Liver (tissue), 9 donors: ENCODE results near the gene A1CF. TPM values are rescaled to one million over a fixed set of nuclear protein-coding genes. Genes with fewer than 3 reads are reported as not detected.
"Not testable (repeated sequence)": the region's sequence is repeated elsewhere in the genome, so short reads cannot be mapped to it uniquely, and the experiment has no call there.

Source experiments
- DNase-seq: peaks from one replicate; pipeline ENCODE4 v3.0.0-alpha.2; 2017; ENCODE audit warnings: low spot score
- H3K27ac ChIP-seq, 2 donors: one replicate each; pipeline ENCODE4 v1.7.0; 2013; ENCODE audit warnings: inconsistent platforms in 2 of 2, low read length in 2 of 2, control low read depth in 1 of 2, low read depth in 1 of 2, mild to moderate bottlenecking in 1 of 2
- H3K27me3 ChIP-seq, 4 donors: one replicate each; pipeline versions ENCODE4 v1.6.1 to v1.7.0; 2013; ENCODE audit warnings: low read length in 3 of 4, inconsistent platforms in 1 of 4, mild to moderate bottlenecking in 1 of 4, moderate library complexity in 1 of 4; ENCODE audit not compliant: control insufficient read depth in 4 of 4, insufficient read depth in 4 of 4
- H3K36me3 ChIP-seq, 4 donors: one replicate each; pipeline versions ENCODE4 v1.6.1 to v1.7.0; 2013; ENCODE audit warnings: low read length in 3 of 4, mild to moderate bottlenecking in 3 of 4, low read depth in 1 of 4, moderate library complexity in 1 of 4; ENCODE audit not compliant: control insufficient read depth in 4 of 4, insufficient read depth in 3 of 4
- H3K4me1 ChIP-seq, 4 donors: one replicate each; pipeline versions ENCODE4 v1.6.1 to v1.7.0; 2013; ENCODE audit warnings: low read length in 3 of 4, mild to moderate bottlenecking in 3 of 4, moderate library complexity in 1 of 4; ENCODE audit not compliant: control insufficient read depth in 4 of 4, insufficient read depth in 4 of 4
- H3K4me3 ChIP-seq, 3 donors: one replicate each; pipeline versions ENCODE4 v1.6.1 to v1.7.0; 2013; ENCODE audit warnings: low read length in 3 of 3, control low read depth in 1 of 3, low read depth in 1 of 3, mild to moderate bottlenecking in 1 of 3
- H3K9ac ChIP-seq, 2 donors: one replicate each; pipeline ENCODE4 v1.7.0; 2013; ENCODE audit warnings: low read length in 2 of 2, mild to moderate bottlenecking in 2 of 2, moderate library complexity in 2 of 2, control low read depth in 1 of 2, low read depth in 1 of 2
- H3K9me3 ChIP-seq, 4 donors: one replicate each; pipeline versions ENCODE4 v1.6.1 to v1.7.0; 2013; ENCODE audit warnings: low read length in 3 of 4; ENCODE audit not compliant: control insufficient read depth in 4 of 4
- WGBS: extraction: QIAGEN DNeasy Blood & Tissue Kit; methylation state at CpG from one replicate; pipeline ENCODE4 v1.1.7; 2013; 5-methylcytosine and 5-hydroxymethylcytosine counted together
- polyA plus RNA-seq, 2 donors: library from polyadenylated mRNA; stranded (reverse) in 1 of 2; unstranded in 1 of 2; fragments of 200-250 nt in 1 of 2; fragments of >200 nt in 1 of 2; fragmentation: Nextera tagmentation in 1 of 2; extraction: Ambion mirVana in 1 of 2; gene quantifications; one replicate each; pipeline versions ENCODE4 v1.2.1 to v1.2.3, GENCODE V29; 2013 to 2015
- total RNA-seq, 2 donors: library from RNA; depleted of rRNA; stranded (reverse); fragments of >200 nt; gene quantifications; one replicate each; pipeline ENCODE4 v1.2.3, GENCODE V29; 2014
- donor health status: healthy.
- donor health status: healthy.
- donor health status: healthy.
- donor health status: healthy.
- donor health status: healthy.

Gene A1CF
- total and polyA plus RNA-seq, 4 donors: 31.8 to 198 (median 111) TPM

DNA sequence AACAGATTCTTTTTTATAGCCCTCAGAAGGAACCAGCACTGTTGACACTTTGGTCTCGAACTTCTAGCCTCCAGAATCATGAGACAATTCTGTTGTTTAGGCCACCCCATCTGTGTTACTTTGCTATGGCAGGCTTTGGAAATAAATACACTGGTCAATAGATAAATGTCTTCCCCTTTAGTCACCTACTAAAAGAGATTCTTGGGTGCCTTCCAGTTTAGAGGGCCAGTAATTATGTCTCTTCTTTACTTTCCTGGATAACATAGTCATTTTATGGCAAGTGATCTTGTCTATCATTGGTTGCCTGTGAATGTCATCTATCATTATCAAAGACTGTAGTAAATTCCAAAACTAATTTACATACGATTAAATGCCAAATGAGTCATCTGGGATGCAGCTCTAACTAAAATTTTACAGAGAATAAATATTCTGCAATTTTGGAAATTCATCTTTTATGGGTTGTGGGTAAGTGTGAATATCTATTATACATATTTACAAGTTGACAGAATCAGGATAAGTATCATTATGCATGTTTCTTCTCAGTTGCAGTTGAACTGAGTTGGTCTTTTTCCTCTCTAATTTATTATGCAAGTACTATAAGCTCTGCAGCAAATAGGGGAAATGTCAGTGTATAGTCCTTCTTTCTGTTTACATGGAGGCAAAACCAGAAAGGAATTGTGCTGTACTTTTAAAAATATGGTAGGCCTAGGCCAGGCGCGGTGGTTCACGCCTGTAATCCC lies 118.5 kb downstream of the A1CF start:
- H3K9ac ChIP-seq, H3K36me3 ChIP-seq, H3K9me3 ChIP-seq, H3K27ac ChIP-seq, H3K4me3 ChIP-seq, H3K27me3 ChIP-seq, DNase-seq, H3K4me1 ChIP-seq: not testable (repeated sequence)
- WGBS: 91% methylated on average over 5 of the region's 5 CpGs

Other genes with a start within 250 kb of the A1CF start
- 1 to 10 TPM; 1.5 to 6.4 TPM for gene ASAH2B, start 145.7 kb downstream of the A1CF start, total RNA-seq
- 1 to 10 TPM; 2.8 to 4.3 TPM for gene ASAH2B, start 145.7 kb downstream of the A1CF start, polyA plus RNA-seq
- gene PRKG1, start 188.9 kb upstream of the A1CF start, total RNA-seq: 1 to 10 TPM; 1.4 to 5.1 TPM
- 1 to 10 TPM in 1 of 2 donors, under 1 TPM in 1; 0.46 to 1.6 TPM for gene PRKG1, start 188.9 kb upstream of the A1CF start, polyA plus RNA-seq